HEK293 (cell line): ENCODE data around the gene CCL24.

Experiments
- TCF7L2 ChIP-seq: IDR thresholded peaks from 2 replicates; pipeline ENCODE4 v1.6.1; 2011; ENCODE audit warnings: low read depth, mild to moderate bottlenecking, inconsistent platforms, low read length, moderate library complexity, borderline replicate concordance
- ZBTB21 ChIP-seq: fragments of 450-650 bp; formaldehyde crosslinking; IDR thresholded peaks from 2 replicates; pipeline ENCODE4 v1.5.1; 2017; ENCODE audit warnings: missing biosample characterization, missing genetic modification characterization
- ZNF146 ChIP-seq: fragments of 450-650 bp; formaldehyde crosslinking; IDR thresholded peaks from 2 replicates; pipeline ENCODE4 v1.5.1; 2016; ENCODE audit warnings: missing biosample characterization, missing genetic modification characterization
- ZNF324 ChIP-seq: fragments of 450-650 bp; formaldehyde crosslinking; IDR thresholded peaks from 2 replicates; pipeline ENCODE4 v1.5.1; 2016; ENCODE audit warnings: missing biosample characterization, missing genetic modification characterization
- ZNF416 ChIP-seq: fragments of 450-650 bp; formaldehyde crosslinking; IDR thresholded peaks from 2 replicates; pipeline ENCODE4 v1.5.1; 2016; ENCODE audit warnings: missing biosample characterization, missing genetic modification characterization
- ZNF558 ChIP-seq: fragments of 450-650 bp; formaldehyde crosslinking; IDR thresholded peaks from 2 replicates; pipeline ENCODE4 v1.5.1; 2016; ENCODE audit warnings: missing biosample characterization, missing genetic modification characterization
- ZNF610 ChIP-seq: fragments of 450-650 bp; formaldehyde crosslinking; IDR thresholded peaks from 2 replicates; pipeline ENCODE4 v1.5.1; 2016; ENCODE audit warnings: missing biosample characterization, missing genetic modification characterization, borderline replicate concordance
- ZNF623 ChIP-seq: fragments of 450-650 bp; formaldehyde crosslinking; IDR thresholded peaks from 2 replicates; pipeline ENCODE4 v1.5.1; 2016; ENCODE audit warnings: missing biosample characterization, missing genetic modification characterization
- ZNF670 ChIP-seq: fragments of 450-650 bp; formaldehyde crosslinking; IDR thresholded peaks from 2 replicates; pipeline ENCODE4 v1.5.1; 2016; ENCODE audit warnings: missing biosample characterization, missing genetic modification characterization, low read depth
- TF ChIP-seq, protein P1 (sequence below): fragments of 450-650 bp; formaldehyde crosslinking; IDR thresholded peaks from 2 replicates; pipeline ENCODE4 v1.5.1; 2016; ENCODE audit warnings: missing biosample characterization, missing genetic modification characterization
- TF ChIP-seq, protein P2 (sequence below): fragments of 450-650 bp; formaldehyde crosslinking; IDR thresholded peaks from 2 replicates; pipeline ENCODE4 v1.5.1; 2016; ENCODE audit warnings: missing biosample characterization, missing genetic modification characterization
- TF ChIP-seq, protein P3 (sequence below): fragments of 450-650 bp; formaldehyde crosslinking; IDR thresholded peaks from 2 replicates; pipeline ENCODE4 v1.5.1; 2016; ENCODE audit warnings: missing biosample characterization, missing genetic modification characterization
- TF ChIP-seq, protein P4 (sequence below): IDR thresholded peaks from 2 replicates; pipeline ENCODE4 v1.6.1; 2011; ENCODE audit warnings: mild to moderate bottlenecking, low read depth, low read length, borderline replicate concordance

DNA sequence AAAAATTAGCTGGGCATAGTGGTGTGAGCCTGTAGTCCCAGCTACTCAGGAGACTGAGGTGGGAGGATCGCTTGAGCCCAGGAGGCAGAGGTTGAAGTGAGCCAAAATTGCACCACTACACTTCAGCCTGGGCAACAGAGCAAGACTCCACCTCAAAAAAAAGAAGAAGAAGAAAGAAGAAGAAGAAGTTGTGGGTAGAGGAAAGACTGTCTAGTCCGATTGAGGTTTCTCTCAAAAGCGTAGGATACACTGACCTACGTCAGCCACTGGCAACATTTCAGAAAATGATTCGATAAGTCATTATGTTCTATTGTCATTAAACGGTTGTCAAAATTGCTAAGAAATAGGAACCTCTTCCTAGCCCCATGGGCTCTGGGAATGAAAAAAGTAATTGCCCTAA lies 42.9 kb upstream of the CCL24 start:
- TF ChIP-seq, protein P1, sequence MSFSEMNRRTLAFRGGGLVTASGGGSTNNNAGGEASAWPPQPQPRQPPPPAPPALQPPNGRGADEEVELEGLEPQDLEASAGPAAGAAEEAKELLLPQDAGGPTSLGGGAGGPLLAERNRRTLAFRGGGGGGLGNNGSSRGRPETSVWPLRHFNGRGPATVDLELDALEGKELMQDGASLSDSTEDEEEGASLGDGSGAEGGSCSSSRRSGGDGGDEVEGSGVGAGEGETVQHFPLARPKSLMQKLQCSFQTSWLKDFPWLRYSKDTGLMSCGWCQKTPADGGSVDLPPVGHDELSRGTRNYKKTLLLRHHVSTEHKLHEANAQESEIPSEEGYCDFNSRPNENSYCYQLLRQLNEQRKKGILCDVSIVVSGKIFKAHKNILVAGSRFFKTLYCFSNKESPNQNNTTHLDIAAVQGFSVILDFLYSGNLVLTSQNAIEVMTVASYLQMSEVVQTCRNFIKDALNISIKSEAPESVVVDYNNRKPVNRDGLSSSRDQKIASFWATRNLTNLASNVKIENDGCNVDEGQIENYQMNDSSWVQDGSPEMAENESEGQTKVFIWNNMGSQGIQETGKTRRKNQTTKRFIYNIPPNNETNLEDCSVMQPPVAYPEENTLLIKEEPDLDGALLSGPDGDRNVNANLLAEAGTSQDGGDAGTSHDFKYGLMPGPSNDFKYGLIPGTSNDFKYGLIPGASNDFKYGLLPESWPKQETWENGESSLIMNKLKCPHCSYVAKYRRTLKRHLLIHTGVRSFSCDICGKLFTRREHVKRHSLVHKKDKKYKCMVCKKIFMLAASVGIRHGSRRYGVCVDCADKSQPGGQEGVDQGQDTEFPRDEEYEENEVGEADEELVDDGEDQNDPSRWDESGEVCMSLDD (tag by site-specific recombination): no peak
- TF ChIP-seq, protein P2, sequence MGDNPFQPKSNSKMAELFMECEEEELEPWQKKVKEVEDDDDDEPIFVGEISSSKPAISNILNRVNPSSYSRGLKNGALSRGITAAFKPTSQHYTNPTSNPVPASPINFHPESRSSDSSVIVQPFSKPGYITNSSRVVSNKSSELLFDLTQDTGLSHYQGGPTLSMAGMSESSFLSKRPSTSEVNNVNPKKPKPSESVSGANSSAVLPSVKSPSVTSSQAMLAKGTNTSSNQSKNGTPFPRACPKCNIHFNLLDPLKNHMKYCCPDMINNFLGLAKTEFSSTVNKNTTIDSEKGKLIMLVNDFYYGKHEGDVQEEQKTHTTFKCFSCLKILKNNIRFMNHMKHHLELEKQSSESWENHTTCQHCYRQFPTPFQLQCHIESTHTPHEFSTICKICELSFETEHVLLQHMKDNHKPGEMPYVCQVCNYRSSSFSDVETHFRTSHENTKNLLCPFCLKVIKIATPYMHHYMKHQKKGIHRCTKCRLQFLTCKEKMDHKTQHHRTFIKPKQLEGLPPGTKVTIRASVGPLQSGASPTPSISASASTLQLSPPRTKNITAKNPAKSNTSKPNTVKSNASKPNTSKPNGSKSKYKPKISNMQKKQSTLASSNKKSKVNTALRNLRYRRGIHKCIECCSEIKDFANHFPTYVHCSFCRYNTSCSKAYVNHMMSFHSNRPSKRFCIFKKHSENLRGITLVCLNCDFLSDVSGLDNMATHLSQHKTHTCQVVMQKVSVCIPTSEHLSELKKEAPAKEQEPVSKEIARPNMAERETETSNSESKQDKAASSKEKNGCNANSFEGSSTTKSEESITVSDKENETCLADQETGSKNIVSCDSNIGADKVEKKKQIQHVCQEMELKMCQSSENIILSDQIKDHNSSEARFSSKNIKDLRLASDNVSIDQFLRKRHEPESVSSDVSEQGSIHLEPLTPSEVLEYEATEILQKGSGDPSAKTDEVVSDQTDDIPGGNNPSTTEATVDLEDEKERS: no peak
- TF ChIP-seq, protein P3, sequence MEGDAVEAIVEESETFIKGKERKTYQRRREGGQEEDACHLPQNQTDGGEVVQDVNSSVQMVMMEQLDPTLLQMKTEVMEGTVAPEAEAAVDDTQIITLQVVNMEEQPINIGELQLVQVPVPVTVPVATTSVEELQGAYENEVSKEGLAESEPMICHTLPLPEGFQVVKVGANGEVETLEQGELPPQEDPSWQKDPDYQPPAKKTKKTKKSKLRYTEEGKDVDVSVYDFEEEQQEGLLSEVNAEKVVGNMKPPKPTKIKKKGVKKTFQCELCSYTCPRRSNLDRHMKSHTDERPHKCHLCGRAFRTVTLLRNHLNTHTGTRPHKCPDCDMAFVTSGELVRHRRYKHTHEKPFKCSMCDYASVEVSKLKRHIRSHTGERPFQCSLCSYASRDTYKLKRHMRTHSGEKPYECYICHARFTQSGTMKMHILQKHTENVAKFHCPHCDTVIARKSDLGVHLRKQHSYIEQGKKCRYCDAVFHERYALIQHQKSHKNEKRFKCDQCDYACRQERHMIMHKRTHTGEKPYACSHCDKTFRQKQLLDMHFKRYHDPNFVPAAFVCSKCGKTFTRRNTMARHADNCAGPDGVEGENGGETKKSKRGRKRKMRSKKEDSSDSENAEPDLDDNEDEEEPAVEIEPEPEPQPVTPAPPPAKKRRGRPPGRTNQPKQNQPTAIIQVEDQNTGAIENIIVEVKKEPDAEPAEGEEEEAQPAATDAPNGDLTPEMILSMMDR (tag by site-specific recombination): no peak
- TF ChIP-seq TCF7L2 (no peak), ZNF324 (tag by site-specific recombination) (no peak), ZNF416 (tag by site-specific recombination) (no peak), ZNF146 (tag by site-specific recombination) (no peak), ZNF623 (tag by site-specific recombination) (no peak), ZNF610 (tag by site-specific recombination) (no peak), ZNF670 (no peak), ZNF558 (tag by site-specific recombination) (no peak), ZBTB21 (tag by site-specific recombination) (no peak)
- TF ChIP-seq, protein P4, sequence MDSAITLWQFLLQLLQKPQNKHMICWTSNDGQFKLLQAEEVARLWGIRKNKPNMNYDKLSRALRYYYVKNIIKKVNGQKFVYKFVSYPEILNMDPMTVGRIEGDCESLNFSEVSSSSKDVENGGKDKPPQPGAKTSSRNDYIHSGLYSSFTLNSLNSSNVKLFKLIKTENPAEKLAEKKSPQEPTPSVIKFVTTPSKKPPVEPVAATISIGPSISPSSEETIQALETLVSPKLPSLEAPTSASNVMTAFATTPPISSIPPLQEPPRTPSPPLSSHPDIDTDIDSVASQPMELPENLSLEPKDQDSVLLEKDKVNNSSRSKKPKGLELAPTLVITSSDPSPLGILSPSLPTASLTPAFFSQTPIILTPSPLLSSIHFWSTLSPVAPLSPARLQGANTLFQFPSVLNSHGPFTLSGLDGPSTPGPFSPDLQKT: no peak
